AG04450 (cell line): Measurements from ENCODE around the gene ARFGAP1. TPM values are rescaled to one million over a fixed set of nuclear protein-coding genes. Genes with fewer than 3 reads are reported as not detected.

ENCODE experiments used
- CTCF ChIA-PET: fragments of 300-600, 350-600 bp; formaldehyde crosslinking; extraction: SDS; loops from one replicate; lab custom pipeline; 2022; ENCODE audit warnings: antibody characterized with exemption, inconsistent platforms; lab: Charles Lee
- POLR2A ChIA-PET: fragments of 350-600 bp; formaldehyde crosslinking; extraction: SDS; loops from one replicate; lab custom pipeline; 2021; ENCODE audit warnings: antibody characterized with exemption, inconsistent platforms; lab: Yijun Ruan, JAX
- DNase-seq: peaks from one replicate; pipeline ENCODE4 v3.0.0-alpha.2; 2011; ENCODE audit warnings: low read depth, low spot score
- H3K27ac ChIP-seq: one replicate; pipeline ENCODE4 v1.5.1; 2012; ENCODE audit warnings: low read depth, low read length, control low read depth
- H3K27me3 ChIP-seq: one replicate; pipeline ENCODE4 v1.6.0; 2012; ENCODE audit warnings: low read length; ENCODE audit not compliant: control insufficient read depth, insufficient read depth
- H3K4me3 ChIP-seq: 2 replicates; pipeline ENCODE4 v1.5.1; 2011; ENCODE audit warnings: mild to moderate bottlenecking, low read depth, low read length, control low read depth
- H3K9me3 ChIP-seq: 2 replicates; pipeline ENCODE4 v1.5.1; 2012; ENCODE audit warnings: low read length; ENCODE audit not compliant: control insufficient read depth, insufficient read depth
- CTCF ChIP-seq: IDR thresholded peaks from 2 replicates; pipeline ENCODE4 v1.5.1; 2011; ENCODE audit warnings: low read depth, low read length, control low read depth, inconsistent platforms
- polyA plus RNA-seq: library from polyadenylated mRNA; depleted of rRNA; stranded (reverse); fragments of >200 nt; gene quantifications from 2 replicates; pipeline ENCODE4 v1.2.3, GENCODE V29; 2011

The ARFGAP1 gene
- polyA plus RNA-seq, 1 experiment: 52.6 TPM

GRCh38 chr20:63260521-63260920 lies 12.1 kb upstream of the ARFGAP1 start:
- H3K27me3 ChIP-seq: peaks cover 81% of the 10 kb centered on the region
- CTCF ChIA-PET: interaction anchor here (1.5 kb wide), 1 partner anchor 37 kb away, joined by 5 read pairs; no protein-coding TSS in a partner anchor
- H3K9me3 ChIP-seq: peaks cover 7% of the 10 kb centered on the region; the same call in 1 of the 2 replicates
- POLR2A ChIA-PET: no interaction called here
- no peak for DNase-seq
- H3K27ac ChIP-seq: no peak overlapping the region
- H3K4me3 ChIP-seq: no peak overlapping the region
- no peak for TF ChIP-seq CTCF

GRCh38 chr20:63261060-63261794 lies 11.4 kb upstream of the ARFGAP1 start:
- ChIA-PET CTCF (interaction anchor here (1.5 kb wide), 1 partner anchor 37 kb away, joined by 5 read pairs; no protein-coding TSS in a partner anchor), POLR2A (no interaction called here)
- no peak for TF ChIP-seq CTCF
- H3K27me3 ChIP-seq: peaks cover 81% of the 10 kb centered on the region
- DNase-seq: no peak
- H3K4me3 ChIP-seq: no peak overlapping the region
- peaks cover 7% of the 10 kb centered on the region; the same call in 1 of the 2 replicates for H3K9me3 ChIP-seq
- no peak overlapping the region for H3K27ac ChIP-seq

GRCh38 chr20:63261795-63262528 lies 10.7 kb upstream of the ARFGAP1 start:
- POLR2A ChIA-PET: no interaction called here
- Histone ChIP-seq H3K4me3 (no peak overlapping the region), H3K27ac (no peak overlapping the region), H3K27me3 (peaks cover 78% of the 10 kb centered on the region), H3K9me3 (peaks cover 7% of the 10 kb centered on the region; the same call in 1 of the 2 replicates)
- DNase-seq: no peak
- no peak for TF ChIP-seq CTCF
- CTCF ChIA-PET: interaction anchor here (1.5 kb wide), 1 partner anchor 38 kb away, joined by 5 read pairs; no protein-coding TSS in a partner anchor

- CTCF ChIA-PET: no interaction called here
- no peak overlapping the region for H3K27ac ChIP-seq
- no peak for DNase-seq
- peaks cover 75% of the 10 kb centered on the region for H3K27me3 ChIP-seq
- TF ChIP-seq CTCF: no peak
- POLR2A ChIA-PET: no interaction called here
- H3K9me3 ChIP-seq: peaks cover 7% of the 10 kb centered on the region; the same call in 1 of the 2 replicates
- no peak overlapping the region for H3K4me3 ChIP-seq
Observed at GRCh38 chr20:63262836-63263235, 9.8 kb upstream of the ARFGAP1 start.

- Histone ChIP-seq H3K27ac (no peak overlapping the region), H3K27me3 (peaks cover 66% of the 10 kb centered on the region), H3K4me3 (no peak overlapping the region), H3K9me3 (peaks cover 6% of the 10 kb centered on the region; the same call in 1 of the 2 replicates)
- TF ChIP-seq CTCF: no peak
- DNase-seq: no peak
- ChIA-PET CTCF (no interaction called here), POLR2A (no interaction called here)
Observed at GRCh38 chr20:63264000-63264399, 8.6 kb upstream of the ARFGAP1 start.
